Endothelial cell (in vitro differentiated cells): ENCODE measurements around the gene EVA1C. TPM values are rescaled to one million over a fixed set of nuclear protein-coding genes. Genes with fewer than 3 reads are reported as not detected.
"Not testable (repeated sequence)": the region's sequence is repeated elsewhere in the genome, so short reads cannot be mapped to it uniquely, and the experiment has no call there.

Source experiments
- DNase-seq: peaks from one replicate; pipeline ENCODE4 v3.0.0; 2021; ENCODE audit warnings: low spot score
- H3K27ac Mint-ChIP-seq: one replicate; pipeline ENCODE4 v1.8.0; 2021; ENCODE audit warnings: mixed read lengths, inconsistent platforms; ENCODE audit not compliant: unreplicated experiment
- H3K27me3 Mint-ChIP-seq: one replicate; pipeline ENCODE4 v1.8.0; 2021; ENCODE audit warnings: mild to moderate bottlenecking, moderate library complexity, mixed read lengths, inconsistent platforms; ENCODE audit not compliant: unreplicated experiment
- H3K36me3 Mint-ChIP-seq: one replicate; pipeline ENCODE4 v1.8.0; 2021; ENCODE audit warnings: mild to moderate bottlenecking, low read depth, mixed read lengths, inconsistent platforms; ENCODE audit not compliant: unreplicated experiment
- H3K4me1 Mint-ChIP-seq: one replicate; pipeline ENCODE4 v1.8.0; 2021; ENCODE audit warnings: mild to moderate bottlenecking, mixed read lengths, inconsistent platforms; ENCODE audit not compliant: unreplicated experiment
- H3K4me3 Mint-ChIP-seq: one replicate; pipeline ENCODE4 v1.8.0; 2021; ENCODE audit warnings: mild to moderate bottlenecking, mixed read lengths, inconsistent platforms; ENCODE audit not compliant: unreplicated experiment
- H3K9me3 Mint-ChIP-seq: one replicate; pipeline ENCODE4 v1.8.0; 2021; ENCODE audit warnings: mixed read lengths, inconsistent platforms; ENCODE audit not compliant: unreplicated experiment
- total RNA-seq: library from RNA; stranded (reverse); fragmentation: NEBNext Ultra II Directional; extraction: Animal tissue kit (Norgen Biotek cat#: 25700); gene quantifications from one replicate; pipeline ENCODE4 v1.2.1, GENCODE V29; 2021; ENCODE audit not compliant: unreplicated experiment
- TF ChIP-seq, protein P1 (sequence below): fragments of 200-600 bp; sonication (generic); IDR thresholded peaks from one replicate; pipeline ENCODE4 v1.5.0; 2021; ENCODE audit warnings: antibody characterized with exemption; ENCODE audit not compliant: unreplicated experiment

EVA1C gene
- total RNA-seq, 1 donor from 2014 or later: 1.1 TPM

- H3K4me1 Mint-ChIP-seq: no peaks in the 10 kb centered on the region
- no peak for DNase-seq
- H3K36me3 Mint-ChIP-seq: no peaks in the 10 kb centered on the region
- TF ChIP-seq, protein P1, sequence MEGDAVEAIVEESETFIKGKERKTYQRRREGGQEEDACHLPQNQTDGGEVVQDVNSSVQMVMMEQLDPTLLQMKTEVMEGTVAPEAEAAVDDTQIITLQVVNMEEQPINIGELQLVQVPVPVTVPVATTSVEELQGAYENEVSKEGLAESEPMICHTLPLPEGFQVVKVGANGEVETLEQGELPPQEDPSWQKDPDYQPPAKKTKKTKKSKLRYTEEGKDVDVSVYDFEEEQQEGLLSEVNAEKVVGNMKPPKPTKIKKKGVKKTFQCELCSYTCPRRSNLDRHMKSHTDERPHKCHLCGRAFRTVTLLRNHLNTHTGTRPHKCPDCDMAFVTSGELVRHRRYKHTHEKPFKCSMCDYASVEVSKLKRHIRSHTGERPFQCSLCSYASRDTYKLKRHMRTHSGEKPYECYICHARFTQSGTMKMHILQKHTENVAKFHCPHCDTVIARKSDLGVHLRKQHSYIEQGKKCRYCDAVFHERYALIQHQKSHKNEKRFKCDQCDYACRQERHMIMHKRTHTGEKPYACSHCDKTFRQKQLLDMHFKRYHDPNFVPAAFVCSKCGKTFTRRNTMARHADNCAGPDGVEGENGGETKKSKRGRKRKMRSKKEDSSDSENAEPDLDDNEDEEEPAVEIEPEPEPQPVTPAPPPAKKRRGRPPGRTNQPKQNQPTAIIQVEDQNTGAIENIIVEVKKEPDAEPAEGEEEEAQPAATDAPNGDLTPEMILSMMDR: no peak
- peaks cover 2% of the 10 kb centered on the region for H3K27me3 Mint-ChIP-seq
- H3K27ac Mint-ChIP-seq: no peak overlapping the region
- no peak overlapping the region for H3K4me3 Mint-ChIP-seq
- no peaks in the 10 kb centered on the region for H3K9me3 Mint-ChIP-seq
These were observed 94.9 kb downstream of the EVA1C start for GRCh38 chr21:32507342-32507919.

DNA sequence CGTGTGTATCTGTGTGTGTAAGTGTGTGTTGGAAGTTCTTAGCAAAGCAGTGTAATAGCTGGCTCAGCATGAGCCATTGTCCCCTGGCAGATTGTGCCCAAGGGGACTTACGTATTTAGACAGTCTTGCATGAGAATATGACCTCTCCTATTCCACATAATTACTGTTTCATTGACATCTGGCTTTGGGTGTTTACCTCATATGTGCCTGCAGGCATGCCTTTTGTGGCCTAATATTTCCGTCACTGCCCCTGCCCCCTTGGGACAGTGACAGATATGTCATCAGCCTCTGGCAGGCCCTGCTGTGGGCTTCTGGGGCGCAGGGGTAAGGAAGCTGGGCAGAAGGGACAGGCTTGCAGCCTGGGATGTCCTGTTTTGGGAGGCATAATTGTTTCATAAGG, 95.5 kb downstream of the EVA1C start:
- H3K4me3 Mint-ChIP-seq, H3K36me3 Mint-ChIP-seq, H3K4me1 Mint-ChIP-seq, H3K27me3 Mint-ChIP-seq, DNase-seq, H3K27ac Mint-ChIP-seq, H3K9me3 Mint-ChIP-seq: not testable (repeated sequence)

GRCh38 chr21:32508558-32508957, 96.1 kb downstream of the EVA1C start:
- Mint-ChIP-seq H3K9me3 (no peaks in the 10 kb centered on the region), H3K27ac (no peak overlapping the region), H3K4me3 (no peak overlapping the region), H3K4me1 (no peaks in the 10 kb centered on the region), H3K27me3 (peaks cover 2% of the 10 kb centered on the region), H3K36me3 (no peaks in the 10 kb centered on the region)
- TF ChIP-seq, protein P1: no peak
- no peak for DNase-seq

DNA sequence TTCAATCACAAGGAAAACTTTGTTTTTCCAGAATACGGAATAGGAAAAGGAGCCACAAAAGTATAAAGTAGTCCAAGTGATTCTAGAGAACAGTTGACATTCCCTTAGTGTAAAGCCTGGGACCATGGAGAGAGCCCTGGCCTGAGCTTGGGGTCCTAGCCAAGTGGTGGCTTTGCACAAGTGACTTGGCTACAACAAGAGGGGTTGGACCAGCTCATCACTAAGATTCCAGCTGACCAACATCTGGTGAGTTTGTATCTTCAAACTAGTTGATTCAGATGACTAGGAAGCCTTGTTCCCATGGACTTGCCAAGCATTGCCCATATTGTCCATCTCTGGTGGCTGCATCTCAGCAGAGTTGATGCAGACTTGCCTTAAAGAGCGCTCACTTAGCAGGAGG, 96.5 kb downstream of the EVA1C start:
- H3K36me3 Mint-ChIP-seq, H3K4me3 Mint-ChIP-seq, H3K9me3 Mint-ChIP-seq, H3K27ac Mint-ChIP-seq, H3K27me3 Mint-ChIP-seq, DNase-seq, H3K4me1 Mint-ChIP-seq: not testable (repeated sequence)

DNA sequence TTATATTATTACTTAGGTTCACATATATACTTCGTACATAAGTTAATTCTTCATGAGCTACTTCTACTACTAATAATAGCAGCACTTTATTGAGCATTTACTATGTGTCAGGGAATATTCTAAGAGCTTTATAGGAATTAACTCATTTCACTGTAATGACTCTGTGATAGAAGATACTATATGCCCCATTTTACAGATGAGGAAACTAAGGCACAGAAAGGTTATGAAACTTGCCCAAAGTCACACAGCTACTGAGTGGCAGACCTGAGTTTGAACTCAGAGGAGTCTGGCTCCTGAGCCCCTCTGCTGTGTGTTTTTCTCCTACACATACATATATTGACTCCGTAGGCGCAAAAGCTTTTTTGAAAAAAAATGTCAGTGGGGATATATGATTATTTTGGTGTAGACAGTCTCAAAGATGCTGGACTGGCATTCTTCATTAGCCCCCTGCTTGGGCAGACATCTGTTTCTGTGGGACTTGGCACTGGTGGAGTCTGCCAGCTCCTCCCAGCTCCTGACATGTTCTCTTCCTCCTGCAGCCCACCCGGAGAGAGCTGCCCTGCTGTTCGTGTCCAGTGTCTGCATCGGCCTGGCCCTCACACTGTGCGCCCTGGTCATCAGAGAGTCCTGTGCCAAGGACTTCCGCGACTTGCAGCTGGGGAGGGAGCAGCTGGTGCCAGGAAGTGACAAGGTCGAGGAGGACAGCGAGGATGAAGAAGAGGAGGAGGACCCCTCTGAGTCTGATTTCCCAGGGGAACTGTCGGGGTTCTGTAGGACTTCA, 102.0 kb downstream of the EVA1C start:
- H3K27me3 Mint-ChIP-seq: peaks cover 4% of the 10 kb centered on the region
- TF ChIP-seq, protein P1: no peak
- no peak overlapping the region for H3K27ac Mint-ChIP-seq
- no peaks in the 10 kb centered on the region for H3K36me3 Mint-ChIP-seq
- H3K9me3 Mint-ChIP-seq: no peaks in the 10 kb centered on the region
- DNase-seq: no peak
- no peak overlapping the region for H3K4me3 Mint-ChIP-seq
- peaks cover 6% of the 10 kb centered on the region for H3K4me1 Mint-ChIP-seq

- no peak overlapping the region for H3K27ac Mint-ChIP-seq
- TF ChIP-seq, protein P1: no peak
- H3K36me3 Mint-ChIP-seq: no peaks in the 10 kb centered on the region
- H3K9me3 Mint-ChIP-seq: no peaks in the 10 kb centered on the region
- H3K4me1 Mint-ChIP-seq: peaks cover 10% of the 10 kb centered on the region
- DNase-seq: no peak
- H3K4me3 Mint-ChIP-seq: no peak overlapping the region
- peaks cover 4% of the 10 kb centered on the region for H3K27me3 Mint-ChIP-seq
These were observed 103.4 kb downstream of the EVA1C start for GRCh38 chr21:32515874-32516273.
